KG1 (cell line): ENCODE data around the gene EPHA8.

Experiments used
- DNase-seq: peaks from one replicate; lab custom pipeline; 2025; lab: John Stamatoyannopoulos, UW

The EPHA8 gene

GRCh38 chr1:22619252-22619651 is 56.0 kb downstream of the EPHA8 start:
- no peak for DNase-seq

DNA sequence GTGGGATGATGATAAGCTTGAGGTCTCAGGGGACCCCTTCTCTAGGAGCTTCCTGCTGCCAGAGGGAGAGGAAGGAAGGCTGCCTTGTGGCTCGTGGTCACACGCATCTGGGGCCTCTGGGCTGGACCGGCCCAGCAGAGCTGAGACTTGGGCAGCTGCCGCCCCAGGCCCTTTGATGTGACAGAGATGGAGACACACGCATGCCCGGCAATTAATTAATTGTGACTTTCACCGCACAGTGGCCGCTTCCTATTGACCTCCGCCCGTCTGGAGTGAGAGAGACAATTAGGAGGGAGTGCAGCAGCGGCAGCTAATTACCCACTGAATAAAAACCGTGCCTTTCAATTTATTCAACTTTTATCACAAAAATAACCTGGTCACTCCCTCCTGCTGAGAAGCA is 56.5 kb downstream of the EPHA8 start:
- DNase-seq, result no peak

DNA sequence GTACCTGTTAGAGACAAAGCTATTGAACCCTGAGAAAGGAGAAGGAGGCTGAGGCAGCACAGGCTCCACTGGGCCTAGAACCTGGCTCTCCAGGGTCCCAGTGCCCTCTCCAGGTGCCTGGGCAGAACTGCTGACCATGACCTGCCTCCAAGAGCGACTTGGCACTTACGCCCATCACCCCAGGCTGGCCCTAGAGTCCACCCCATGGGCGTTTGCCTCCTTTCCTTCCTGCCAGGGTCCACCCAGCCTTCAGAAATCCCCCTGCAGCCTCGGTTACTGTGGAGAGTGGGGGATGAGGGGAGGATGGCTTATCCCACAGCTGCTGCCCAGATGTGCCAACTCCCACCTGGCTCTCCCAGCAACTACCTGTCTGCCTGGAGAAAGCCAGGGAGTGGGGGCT is 58.5 kb downstream of the EPHA8 start:
- DNase-seq, result no peak

DNA sequence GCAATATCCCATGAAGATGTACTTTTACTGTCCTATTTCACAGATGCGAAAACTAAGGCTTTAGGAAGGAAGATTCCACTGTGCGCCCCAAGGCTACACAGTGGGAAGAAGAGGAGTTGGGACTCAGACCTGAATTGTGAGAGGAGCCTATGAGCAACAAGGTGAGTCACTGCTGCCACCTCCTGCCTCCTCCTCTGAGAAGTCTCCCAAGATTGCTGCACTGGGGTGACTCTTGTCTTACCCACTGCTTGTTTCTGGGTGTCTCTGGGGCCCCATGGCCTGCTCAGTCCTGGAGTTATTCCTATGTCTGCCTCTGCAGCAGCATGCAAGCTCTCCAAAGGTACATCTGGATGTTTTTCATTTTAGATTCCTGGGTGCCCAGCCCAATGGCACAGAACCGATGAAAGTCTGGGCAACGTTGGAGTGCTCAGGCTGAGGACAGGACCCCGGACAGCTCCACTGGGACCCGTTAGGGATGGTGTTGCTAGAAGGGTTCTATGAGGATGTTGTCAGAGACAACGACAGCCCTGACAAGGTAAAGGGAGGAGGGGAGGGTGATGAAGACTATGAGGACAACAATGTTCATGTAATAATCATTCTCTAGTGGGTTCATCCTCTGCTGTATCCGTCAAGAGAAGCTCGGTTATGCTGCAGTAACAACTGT is 62.1 kb downstream of the EPHA8 start:
- no peak for DNase-seq

DNA sequence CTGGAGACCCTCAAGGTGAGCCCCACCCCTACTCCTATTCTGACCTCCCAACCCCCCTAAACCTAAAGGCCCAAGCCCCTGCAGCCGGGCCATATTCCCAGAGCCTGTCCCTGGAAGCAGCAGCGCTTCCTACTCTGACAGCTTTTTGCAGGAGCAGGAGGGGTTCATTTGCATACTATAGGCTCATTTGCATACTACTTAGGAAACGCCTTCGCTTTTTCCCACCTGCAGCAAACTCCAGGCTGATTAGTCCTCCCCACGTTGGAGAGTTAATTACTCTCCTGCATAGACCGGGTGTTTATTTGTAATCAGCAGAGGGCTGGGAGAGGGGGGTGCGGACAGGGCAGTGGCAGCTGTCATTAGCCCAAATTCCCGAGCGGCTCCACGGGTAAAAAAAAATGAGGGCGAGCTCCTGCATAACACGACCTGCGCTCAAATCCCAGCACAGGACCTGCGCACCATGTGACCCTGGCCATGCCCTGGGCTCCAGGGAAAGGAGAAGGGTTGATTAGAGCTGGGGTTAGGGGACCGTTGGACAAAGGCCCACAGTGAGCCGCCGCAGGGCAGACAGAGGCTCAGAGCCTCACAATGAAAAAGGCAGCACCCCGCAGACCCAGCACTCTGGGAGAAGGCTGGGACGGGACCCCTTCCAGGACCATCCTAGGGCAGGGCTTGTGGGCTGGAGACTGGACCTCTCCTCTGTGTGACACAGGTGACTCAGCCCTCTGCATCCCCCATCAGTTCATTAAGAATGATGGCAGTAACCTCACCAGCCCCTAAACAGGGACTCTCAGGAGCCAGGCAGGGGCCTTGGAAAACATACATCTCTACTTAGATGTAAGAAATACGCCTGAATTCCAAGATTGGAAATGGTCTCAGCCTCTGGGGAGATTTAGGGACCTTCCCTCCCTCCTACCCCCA is 63.2 kb downstream of the EPHA8 start:
- DNase-seq, result no peak

- no peak for DNase-seq
Observed at GRCh38 chr1:22627331-22627730, 64.0 kb downstream of the EPHA8 start.

DNA sequence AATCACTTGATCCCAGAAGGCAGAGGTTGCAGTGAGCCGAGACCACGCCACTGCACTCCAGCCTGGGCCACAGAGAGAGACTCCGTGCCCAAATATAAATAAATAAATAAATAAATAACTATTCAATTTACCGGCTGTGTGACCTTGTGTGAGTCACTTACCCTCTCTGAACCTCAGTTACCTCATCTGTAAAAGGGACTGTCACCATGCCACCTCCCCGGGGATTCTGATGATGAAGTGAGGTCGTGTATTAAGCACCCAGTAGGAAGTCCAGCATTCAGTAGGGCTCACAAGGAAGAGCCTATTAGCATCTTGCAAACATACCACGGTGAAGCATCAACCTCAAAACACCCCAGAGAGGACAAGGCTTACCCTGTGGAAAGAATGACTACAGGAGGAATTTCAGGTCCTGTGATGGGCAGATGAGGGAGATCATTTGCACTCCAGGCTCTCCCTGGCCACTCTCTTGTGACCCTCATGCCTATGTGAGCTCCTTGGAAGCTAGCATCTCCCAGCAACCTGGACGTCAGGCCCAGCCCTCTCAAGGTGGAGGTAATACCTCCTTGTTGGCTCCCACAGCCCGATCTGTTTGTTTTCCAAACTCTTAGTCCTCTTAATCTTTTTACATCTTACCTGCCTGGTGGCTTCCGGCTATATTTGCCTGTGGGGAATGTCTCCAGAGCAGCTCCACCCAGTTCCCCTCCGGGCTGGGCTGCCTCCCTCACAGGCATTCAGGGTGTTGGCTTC is 65.6 kb downstream of the EPHA8 start:
- no peak for DNase-seq

GRCh38 chr1:22629886-22630285 is 66.6 kb downstream of the EPHA8 start:
- DNase-seq, result no peak

- DNase-seq, result no peak
Observed at GRCh38 chr1:22633697-22634463, 70.6 kb downstream of the EPHA8 start.

GRCh38 chr1:22635436-22635835 is 72.1 kb downstream of the EPHA8 start:
- DNase-seq, result no peak

DNA sequence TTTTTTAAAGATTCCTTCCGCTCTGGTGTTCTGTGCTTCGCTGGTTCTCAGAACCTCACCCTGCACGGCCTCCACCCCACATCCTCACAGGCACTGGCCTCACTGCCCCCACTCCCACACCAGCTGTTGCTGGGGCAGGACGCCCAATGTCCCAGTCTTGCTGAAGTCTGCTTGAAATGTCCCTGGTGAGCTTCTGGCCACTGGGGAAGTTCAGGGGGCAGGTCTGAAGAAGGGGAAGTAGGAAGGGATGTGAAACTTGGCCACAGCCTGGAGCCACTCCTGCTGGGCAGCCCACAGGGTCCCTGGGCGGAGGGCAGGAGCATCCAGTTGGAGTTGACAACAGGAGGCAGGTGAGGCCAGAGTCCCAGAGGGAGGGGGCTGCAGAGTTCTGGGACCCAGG is 73.1 kb downstream of the EPHA8 start, which contains the start of gene C1QA:
Gene C1QA (plus strand): TSS at position 276 of the 400 bp plus-strand sequence. CDS start 989 bp downstream, outside the sequence.
- no peak for DNase-seq

- no peak for DNase-seq
Observed at GRCh38 chr1:22636927-22637326, 73.6 kb downstream of the EPHA8 start.

DNA sequence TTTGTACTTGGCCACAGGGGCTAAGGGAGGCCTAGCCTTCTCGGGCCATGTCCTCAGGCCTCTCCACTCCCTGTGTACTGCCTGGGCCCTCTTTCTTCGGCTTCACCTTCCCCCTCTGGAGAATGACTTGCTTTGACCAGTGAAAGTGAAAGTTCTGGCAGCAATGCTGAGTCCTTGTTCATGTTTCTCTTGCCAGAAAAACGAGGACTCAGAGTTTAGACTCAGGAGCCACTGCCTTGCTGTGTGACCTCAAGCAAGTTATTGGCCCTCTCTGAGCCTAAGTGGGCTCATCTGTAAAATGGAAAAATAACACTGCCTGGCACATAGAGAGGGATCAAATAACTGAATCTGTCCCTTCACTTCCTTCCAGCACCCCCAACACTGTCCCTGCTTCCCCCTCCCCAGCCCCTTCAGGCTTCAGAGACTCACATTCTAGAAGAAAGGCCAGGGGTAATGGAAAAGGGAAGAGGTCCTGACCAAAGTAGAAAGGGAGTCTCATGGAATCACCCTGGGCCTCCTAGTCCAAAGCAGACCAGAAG is 74.7 kb downstream of the EPHA8 start:
- no peak for DNase-seq

DNA sequence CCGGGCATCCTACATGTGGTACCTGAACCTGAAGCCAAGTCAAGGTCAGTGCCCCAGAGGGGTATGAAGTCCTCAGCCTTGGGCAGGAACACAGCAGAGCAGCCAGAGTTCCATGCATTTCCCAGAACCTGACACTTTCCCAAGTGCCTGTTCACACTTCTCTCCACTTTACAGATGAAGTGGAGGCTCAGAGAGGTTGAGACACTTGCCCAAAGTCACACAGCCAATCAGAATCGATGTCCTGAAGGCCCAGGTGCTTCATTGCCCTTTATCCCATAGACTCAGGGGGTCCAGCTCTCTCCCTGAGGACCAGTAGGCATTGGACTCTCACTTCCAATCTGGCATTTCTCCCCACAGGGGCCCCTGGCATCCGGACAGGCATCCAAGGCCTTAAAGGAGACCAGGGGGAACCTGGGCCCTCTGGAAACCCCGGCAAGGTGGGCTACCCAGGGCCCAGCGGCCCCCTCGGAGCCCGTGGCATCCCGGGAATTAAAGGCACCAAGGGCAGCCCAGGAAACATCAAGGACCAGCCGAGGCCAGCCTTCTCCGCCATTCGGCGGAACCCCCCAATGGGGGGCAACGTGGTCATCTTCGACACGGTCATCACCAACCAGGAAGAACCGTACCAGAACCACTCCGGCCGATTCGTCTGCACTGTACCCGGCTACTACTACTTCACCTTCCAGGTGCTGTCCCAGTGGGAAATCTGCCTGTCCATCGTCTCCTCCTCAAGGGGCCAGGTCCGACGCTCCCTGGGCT is 75.4 kb downstream of the EPHA8 start:
- DNase-seq, result no peak

GRCh38 chr1:22639286-22639685 is 76.0 kb downstream of the EPHA8 start:
- DNase-seq, result no peak

- DNase-seq, result no peak
Observed at GRCh38 chr1:22641247-22641646, 78.0 kb downstream of the EPHA8 start.

GRCh38 chr1:22641906-22642636 is 78.8 kb downstream of the EPHA8 start:
- no peak for DNase-seq

- no peak for DNase-seq
Observed at GRCh38 chr1:22643381-22643780, 80.1 kb downstream of the EPHA8 start, which contains the start of gene C1QC. Gene C1QC (plus strand): TSS chr1:22643633. CDS start chr1:22644024, 391 bp downstream.

- DNase-seq, result no peak
Observed at GRCh38 chr1:22643928-22644327, 80.6 kb downstream of the EPHA8 start.

GRCh38 chr1:22645931-22646330 is 82.6 kb downstream of the EPHA8 start:
- DNase-seq, result no peak
